Measurements from ENCODE around the gene TXLNB. TPM values are rescaled to one million over a fixed set of nuclear protein-coding genes. Genes with fewer than 3 reads are reported as not detected.

TXLNB gene
- total RNA-seq, 2 experiments from 2014 or later: 7.9 to 12.4 TPM

DNA sequence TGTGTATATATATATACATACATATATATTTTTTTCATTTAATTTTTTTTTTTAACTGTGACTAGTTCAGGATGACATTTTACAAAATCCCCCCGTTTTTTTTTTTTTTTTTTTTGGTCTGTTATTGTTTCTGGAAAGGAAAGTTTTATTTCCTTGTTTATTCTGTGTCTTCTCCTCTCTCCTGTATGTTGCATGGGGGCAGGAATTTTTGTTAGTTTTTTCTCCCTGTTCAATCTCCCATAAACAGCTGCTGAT, 32.4 kb upstream of the TXLNB start:
- POLR2A ChIA-PET: interaction anchor here (0.7 to 10.7 kb wide), 13 partner anchors 11 to 91 kb away, joined by 3 to 132 read pairs (median 5); partner anchors contain the start of genes CITED2 and TXLNB
- H3K36me3 ChIP-seq (ENCODE audit: insufficient read depth, low read length): peaks cover 44% of the 10 kb centered on the region
- no peak for DNase-seq (ENCODE audit: low spot score)
- H3K4me1 ChIP-seq (ENCODE audit: insufficient read depth, low read length, poor library complexity, severe bottlenecking): peaks cover 78% of the 10 kb centered on the region
- TF ChIP-seq EZH2phosphoT487 (IDR thresholded peaks at IDR 0.05; ENCODE audit: borderline replicate concordance, low read depth, low read length): no peak
- TF ChIP-seq, protein P1, sequence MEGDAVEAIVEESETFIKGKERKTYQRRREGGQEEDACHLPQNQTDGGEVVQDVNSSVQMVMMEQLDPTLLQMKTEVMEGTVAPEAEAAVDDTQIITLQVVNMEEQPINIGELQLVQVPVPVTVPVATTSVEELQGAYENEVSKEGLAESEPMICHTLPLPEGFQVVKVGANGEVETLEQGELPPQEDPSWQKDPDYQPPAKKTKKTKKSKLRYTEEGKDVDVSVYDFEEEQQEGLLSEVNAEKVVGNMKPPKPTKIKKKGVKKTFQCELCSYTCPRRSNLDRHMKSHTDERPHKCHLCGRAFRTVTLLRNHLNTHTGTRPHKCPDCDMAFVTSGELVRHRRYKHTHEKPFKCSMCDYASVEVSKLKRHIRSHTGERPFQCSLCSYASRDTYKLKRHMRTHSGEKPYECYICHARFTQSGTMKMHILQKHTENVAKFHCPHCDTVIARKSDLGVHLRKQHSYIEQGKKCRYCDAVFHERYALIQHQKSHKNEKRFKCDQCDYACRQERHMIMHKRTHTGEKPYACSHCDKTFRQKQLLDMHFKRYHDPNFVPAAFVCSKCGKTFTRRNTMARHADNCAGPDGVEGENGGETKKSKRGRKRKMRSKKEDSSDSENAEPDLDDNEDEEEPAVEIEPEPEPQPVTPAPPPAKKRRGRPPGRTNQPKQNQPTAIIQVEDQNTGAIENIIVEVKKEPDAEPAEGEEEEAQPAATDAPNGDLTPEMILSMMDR (conservative IDR thresholded peaks at IDR 0.05; ENCODE audit: low read length): no peak
- H3K79me2 ChIP-seq (ENCODE audit: insufficient read depth, low read depth, low read length): peaks cover 5% of the 10 kb centered on the region; the same call in 1 of the 2 replicates
- H3K4me2 ChIP-seq (ENCODE audit: low read length): peak overlapping the region; percentile 81
- no peak overlapping the region; the same call in 1 of the 2 replicates for H2AFZ ChIP-seq (ENCODE audit: low read length)
- no peaks in the 10 kb centered on the region for H3K9me2 ChIP-seq (ENCODE audit: insufficient read depth, low read length)
- peak overlapping the region; percentile 97 for H3K27ac ChIP-seq (ENCODE audit: low read depth, low read length, poor library complexity, severe bottlenecking)
- BruUV-seq (replicated peaks): no TSS peak
- H3K9me3 ChIP-seq (ENCODE audit: low read length): peaks cover 23% of the 10 kb centered on the region
- H3K4me3 ChIP-seq (ENCODE audit: low read depth, low read length, poor library complexity, severe bottlenecking): peak overlapping the region; percentile 61
- intact Hi-C loops (cut with micrococcal nuclease; ENCODE audit: unreplicated experiment): no loop called here
- no peaks in the 10 kb centered on the region for H4K20me1 ChIP-seq (ENCODE audit: insufficient read depth, low read length)
- CTCF ChIA-PET (ENCODE audit: unreplicated experiment): interaction anchor here (0.7 to 1.3 kb wide), 4 partner anchors 10 to 62 kb away, joined by 3 read pairs; no protein-coding TSS in a partner anchor

DNA sequence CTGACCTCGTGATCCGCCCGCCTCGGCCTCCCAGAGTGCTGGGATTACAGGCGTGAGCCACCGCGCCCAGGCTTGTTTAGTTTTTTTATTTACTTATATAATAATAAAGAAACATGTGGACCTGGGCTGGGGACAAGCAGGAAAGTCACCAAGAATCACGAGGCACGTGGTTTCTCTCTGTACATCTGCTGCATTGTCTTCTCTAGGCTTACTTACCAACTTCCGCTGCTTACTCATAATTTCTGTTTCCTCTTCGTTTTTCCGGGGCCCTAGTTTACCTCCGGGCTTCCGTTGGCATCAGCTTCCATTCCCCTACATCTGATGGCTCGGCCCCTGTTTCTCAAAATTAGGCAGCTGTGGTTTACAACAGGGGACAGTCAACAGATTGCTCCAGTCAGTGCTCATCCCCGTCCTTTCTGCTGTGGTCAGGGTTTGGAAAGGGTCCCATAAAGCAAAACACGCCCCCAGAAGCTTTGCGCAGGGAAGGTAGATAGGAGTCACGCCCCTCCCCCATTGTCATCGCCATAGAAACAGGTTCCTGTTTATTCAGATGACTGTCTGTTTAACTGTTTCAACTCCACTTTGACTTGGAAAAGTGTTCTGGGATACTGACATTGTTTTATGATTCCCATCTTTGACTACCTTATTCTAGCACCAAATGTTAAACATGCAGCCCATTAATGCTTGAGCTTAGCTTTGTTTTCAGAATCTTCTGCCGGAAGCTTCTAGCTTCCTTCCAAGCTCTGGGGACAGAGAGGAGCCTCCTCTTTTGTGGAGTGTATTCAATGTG, 31.9 kb upstream of the TXLNB start:
- H3K4me1 ChIP-seq (ENCODE audit: insufficient read depth, low read length, poor library complexity, severe bottlenecking): peaks cover 78% of the 10 kb centered on the region
- TSS peak; percentile 63 for BruUV-seq (replicated peaks)
- DNase-seq (ENCODE audit: low spot score): peak; percentile 90
- H3K79me2 ChIP-seq (ENCODE audit: insufficient read depth, low read depth, low read length): peaks cover 5% of the 10 kb centered on the region; the same call in 1 of the 2 replicates
- peak overlapping the region; percentile 81 for H3K4me2 ChIP-seq (ENCODE audit: low read length)
- peaks cover 39% of the 10 kb centered on the region for H3K36me3 ChIP-seq (ENCODE audit: insufficient read depth, low read length)
- no peaks in the 10 kb centered on the region for H3K9me2 ChIP-seq (ENCODE audit: insufficient read depth, low read length)
- POLR2A ChIA-PET: interaction anchor here (0.7 to 10.7 kb wide), 13 partner anchors 11 to 91 kb away, joined by 3 to 132 read pairs (median 5); partner anchors contain the start of genes CITED2 and TXLNB
- H4K20me1 ChIP-seq (ENCODE audit: insufficient read depth, low read length): no peaks in the 10 kb centered on the region
- no peak for TF ChIP-seq EZH2phosphoT487 (IDR thresholded peaks at IDR 0.05; ENCODE audit: borderline replicate concordance, low read depth, low read length)
- TF ChIP-seq, protein P1 (conservative IDR thresholded peaks at IDR 0.05; ENCODE audit: low read length): no peak
- H3K4me3 ChIP-seq (ENCODE audit: low read depth, low read length, poor library complexity, severe bottlenecking): peak overlapping the region; percentile 61
- H3K9me3 ChIP-seq (ENCODE audit: low read length): peaks cover 17% of the 10 kb centered on the region; the same call in 1 of the 2 replicates
- peak overlapping the region; percentile 84 for H2AFZ ChIP-seq (ENCODE audit: low read length)
- H3K27ac ChIP-seq (ENCODE audit: low read depth, low read length, poor library complexity, severe bottlenecking): peak overlapping the region; percentile 97
- CTCF ChIA-PET (ENCODE audit: unreplicated experiment): interaction anchor here (0.7 to 1.3 kb wide), 4 partner anchors 10 to 62 kb away, joined by 3 read pairs; no protein-coding TSS in a partner anchor
- intact Hi-C loops (cut with micrococcal nuclease; ENCODE audit: unreplicated experiment): no loop called here

DNA sequence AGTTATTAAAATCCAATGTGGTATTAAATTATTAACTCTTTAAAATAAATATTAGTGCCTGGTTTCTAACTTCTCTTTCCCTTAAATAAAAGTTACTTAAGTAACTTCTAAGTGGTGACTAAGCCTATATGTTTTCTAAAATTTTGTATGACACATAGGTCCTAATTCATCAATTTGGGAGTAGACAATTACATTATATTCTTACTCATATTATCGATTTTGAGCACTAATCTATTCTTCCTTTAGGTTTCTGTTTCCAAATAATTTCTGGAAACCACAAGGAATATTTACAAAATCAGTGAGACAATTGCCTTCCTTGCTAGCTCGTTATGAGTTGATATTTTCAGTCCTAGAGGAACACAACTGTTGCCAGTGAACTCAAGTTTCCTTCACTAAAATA, 28.3 kb upstream of the TXLNB start:
- BruUV-seq (replicated peaks): no TSS peak
- POLR2A ChIA-PET: interaction anchor here (1.0 to 1.6 kb wide), 6 partner anchors 10 to 50 kb away, joined by 4 to 10 read pairs (median 4); partner anchors contain the start of gene TXLNB

More for the DNA sequence above, 28.3 kb upstream of the TXLNB start:
- CTCF ChIA-PET (ENCODE audit: unreplicated experiment): no interaction called here
- Histone ChIP-seq H3K4me2 (ENCODE audit: low read length) (no peak overlapping the region), H3K79me2 (ENCODE audit: insufficient read depth, low read depth, low read length) (peaks cover 5% of the 10 kb centered on the region; the same call in 1 of the 2 replicates), H2AFZ (ENCODE audit: low read length) (no peak overlapping the region), H4K20me1 (ENCODE audit: insufficient read depth, low read length) (no peaks in the 10 kb centered on the region), H3K36me3 (ENCODE audit: insufficient read depth, low read length) (peaks cover 34% of the 10 kb centered on the region), H3K4me1 (ENCODE audit: insufficient read depth, low read length, poor library complexity, severe bottlenecking) (peaks cover 56% of the 10 kb centered on the region), H3K9me2 (ENCODE audit: insufficient read depth, low read length) (no peaks in the 10 kb centered on the region), H3K27ac (ENCODE audit: low read depth, low read length, poor library complexity, severe bottlenecking) (no peak overlapping the region), H3K4me3 (ENCODE audit: low read depth, low read length, poor library complexity, severe bottlenecking) (no peak overlapping the region), H3K9me3 (ENCODE audit: low read length) (peaks cover 7% of the 10 kb centered on the region; the same call in 1 of the 2 replicates)
- intact Hi-C loops (cut with micrococcal nuclease; ENCODE audit: unreplicated experiment): no loop called here
- TF ChIP-seq, protein P1 (conservative IDR thresholded peaks at IDR 0.05; ENCODE audit: low read length): no peak
- no peak for TF ChIP-seq EZH2phosphoT487 (IDR thresholded peaks at IDR 0.05; ENCODE audit: borderline replicate concordance, low read depth, low read length)
- no peak for DNase-seq (ENCODE audit: low spot score)

All from OCI-LY7 (cell line).